ENCODE results near the gene GABBR2. TPM values are rescaled to one million over a fixed set of nuclear protein-coding genes. Genes with fewer than 3 reads are reported as not detected.
A peak's percentile ranks its signal among the peaks of the same experiment; 100 is the strongest.

The GABBR2 gene
- total RNA-seq, 1 donor from 2014 or later, result not detected

DNA sequence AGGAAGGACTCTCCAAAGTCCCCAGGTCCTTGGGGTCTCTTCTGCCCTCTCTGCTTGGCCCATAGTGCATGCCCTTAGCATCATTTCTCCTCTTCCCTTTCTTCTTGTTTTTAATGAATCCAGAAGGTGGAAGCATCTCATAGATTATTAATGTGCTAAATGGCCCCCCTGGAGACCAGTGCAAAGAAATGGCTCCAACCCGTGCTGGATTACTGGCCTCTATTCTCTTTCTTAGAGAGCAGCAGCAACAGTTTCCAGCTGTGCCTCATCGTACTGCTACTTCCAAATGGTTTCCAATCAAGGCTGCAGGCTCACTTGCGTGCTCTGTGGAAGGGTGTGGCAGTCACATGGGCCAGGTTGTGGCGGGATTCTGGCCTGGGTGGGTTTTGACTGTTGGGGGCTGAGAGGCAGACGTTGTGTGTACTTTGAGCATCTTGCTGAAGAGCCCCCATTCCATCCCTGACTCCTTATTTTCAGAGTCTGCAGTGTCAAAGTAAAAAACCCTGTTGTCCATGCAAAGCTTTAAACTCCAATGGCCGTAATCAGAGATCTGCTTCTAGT, 139.7 kb downstream of the GABBR2 start:
- H3K27me3 Mint-ChIP-seq (ENCODE audit: unreplicated experiment), result peaks cover 3% of the 10 kb centered on the region
- peak; percentile 40 for DNase-seq (ENCODE audit: extremely low spot score, unreplicated experiment)
- H3K4me3 Mint-ChIP-seq (ENCODE audit: unreplicated experiment), result no peak overlapping the region
- H3K9me3 Mint-ChIP-seq (ENCODE audit: unreplicated experiment), result no peaks in the 10 kb centered on the region
- H3K27ac Mint-ChIP-seq (ENCODE audit: unreplicated experiment), result no peak overlapping the region
- H3K4me1 Mint-ChIP-seq (ENCODE audit: unreplicated experiment), result no peaks in the 10 kb centered on the region
- H3K36me3 Mint-ChIP-seq (ENCODE audit: unreplicated experiment), result no peaks in the 10 kb centered on the region
- TF ChIP-seq CTCF (IDR thresholded peaks at IDR 0.05), result no peak

GRCh38 chr9:98568234-98568908, 140.4 kb downstream of the GABBR2 start:
- TF ChIP-seq CTCF (IDR thresholded peaks at IDR 0.05), result no peak
- H3K27me3 Mint-ChIP-seq (ENCODE audit: unreplicated experiment), result peaks cover 3% of the 10 kb centered on the region
- H3K9me3 Mint-ChIP-seq (ENCODE audit: unreplicated experiment), result no peaks in the 10 kb centered on the region
- no peaks in the 10 kb centered on the region for H3K4me1 Mint-ChIP-seq (ENCODE audit: unreplicated experiment)
- no peaks in the 10 kb centered on the region for H3K36me3 Mint-ChIP-seq (ENCODE audit: unreplicated experiment)
- no peak overlapping the region for H3K27ac Mint-ChIP-seq (ENCODE audit: unreplicated experiment)
- no peak overlapping the region for H3K4me3 Mint-ChIP-seq (ENCODE audit: unreplicated experiment)
- DNase-seq (ENCODE audit: extremely low spot score, unreplicated experiment), result peak; percentile 66

DNA sequence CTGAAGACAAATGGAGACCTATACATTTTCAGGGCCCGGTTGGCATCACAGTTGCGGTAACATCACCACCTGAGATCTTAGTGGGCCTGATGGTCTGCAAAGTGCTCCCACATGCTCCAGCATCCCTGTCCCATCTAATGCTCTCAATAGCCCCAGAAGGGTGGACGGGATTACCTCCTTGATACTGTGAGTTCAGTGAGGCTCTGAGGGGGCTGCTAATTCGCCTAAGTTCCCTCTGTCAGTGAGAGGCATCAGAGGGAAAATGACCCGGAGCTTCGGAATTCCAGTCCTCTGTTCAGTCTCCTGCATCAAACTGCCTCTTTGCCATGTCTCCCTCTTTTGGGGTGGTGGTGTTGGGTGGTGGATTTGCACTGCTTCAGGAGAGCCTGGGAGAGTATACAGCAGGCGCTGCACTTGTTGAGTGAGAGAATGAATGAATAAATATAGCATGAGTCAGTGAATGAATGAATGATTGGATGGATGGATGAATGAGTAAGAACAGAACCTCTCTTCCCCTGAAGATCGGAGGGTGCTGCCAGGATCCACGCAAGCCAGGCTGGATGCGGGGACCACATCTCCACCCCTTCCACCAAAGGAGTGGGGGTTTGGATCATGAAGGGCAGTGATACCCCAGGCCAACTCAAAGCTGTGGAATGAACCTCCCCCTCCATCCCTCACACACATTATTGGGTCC, 141.0 kb downstream of the GABBR2 start:
- no peak overlapping the region for H3K27ac Mint-ChIP-seq (ENCODE audit: unreplicated experiment)
- no peaks in the 10 kb centered on the region for H3K9me3 Mint-ChIP-seq (ENCODE audit: unreplicated experiment)
- no peaks in the 10 kb centered on the region for H3K36me3 Mint-ChIP-seq (ENCODE audit: unreplicated experiment)
- no peak overlapping the region for H3K4me3 Mint-ChIP-seq (ENCODE audit: unreplicated experiment)
- no peaks in the 10 kb centered on the region for H3K4me1 Mint-ChIP-seq (ENCODE audit: unreplicated experiment)
- no peak for TF ChIP-seq CTCF (IDR thresholded peaks at IDR 0.05)
- peak; percentile 69 for DNase-seq (ENCODE audit: extremely low spot score, unreplicated experiment)
- peaks cover 3% of the 10 kb centered on the region for H3K27me3 Mint-ChIP-seq (ENCODE audit: unreplicated experiment)

GRCh38 chr9:98565152-98566135, 143.3 kb downstream of the GABBR2 start:
- H3K4me1 Mint-ChIP-seq (ENCODE audit: unreplicated experiment), result no peaks in the 10 kb centered on the region
- no peak overlapping the region for H3K4me3 Mint-ChIP-seq (ENCODE audit: unreplicated experiment)
- H3K9me3 Mint-ChIP-seq (ENCODE audit: unreplicated experiment), result no peaks in the 10 kb centered on the region
- H3K27ac Mint-ChIP-seq (ENCODE audit: unreplicated experiment), result no peak overlapping the region
- H3K36me3 Mint-ChIP-seq (ENCODE audit: unreplicated experiment), result no peaks in the 10 kb centered on the region
- DNase-seq (ENCODE audit: extremely low spot score, unreplicated experiment), result peak; percentile 71
- no peak for TF ChIP-seq CTCF (IDR thresholded peaks at IDR 0.05)
- H3K27me3 Mint-ChIP-seq (ENCODE audit: unreplicated experiment), result peaks cover 3% of the 10 kb centered on the region
